Medulla oblongata (tissue), 1 donor: ENCODE results near the gene CDKN2AIP.
A peak's percentile ranks its signal among the peaks of the same experiment; 100 is the strongest.

ENCODE experiments used
- DNase-seq: peaks from one replicate; pipeline ENCODE4 v3.0.0-alpha.2; 2015; ENCODE audit errors: extremely low spot score

Gene CDKN2AIP, protein sequence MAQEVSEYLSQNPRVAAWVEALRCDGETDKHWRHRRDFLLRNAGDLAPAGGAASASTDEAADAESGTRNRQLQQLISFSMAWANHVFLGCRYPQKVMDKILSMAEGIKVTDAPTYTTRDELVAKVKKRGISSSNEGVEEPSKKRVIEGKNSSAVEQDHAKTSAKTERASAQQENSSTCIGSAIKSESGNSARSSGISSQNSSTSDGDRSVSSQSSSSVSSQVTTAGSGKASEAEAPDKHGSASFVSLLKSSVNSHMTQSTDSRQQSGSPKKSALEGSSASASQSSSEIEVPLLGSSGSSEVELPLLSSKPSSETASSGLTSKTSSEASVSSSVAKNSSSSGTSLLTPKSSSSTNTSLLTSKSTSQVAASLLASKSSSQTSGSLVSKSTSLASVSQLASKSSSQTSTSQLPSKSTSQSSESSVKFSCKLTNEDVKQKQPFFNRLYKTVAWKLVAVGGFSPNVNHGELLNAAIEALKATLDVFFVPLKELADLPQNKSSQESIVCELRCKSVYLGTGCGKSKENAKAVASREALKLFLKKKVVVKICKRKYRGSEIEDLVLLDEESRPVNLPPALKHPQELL

GRCh38 chr4:183444214-183445096 lies at the start of gene CDKN2AIP:
Gene CDKN2AIP (plus strand): TSS chr4:183444636. CDS start chr4:183444798, 162 bp downstream.
- DNase-seq: peak; percentile 95

GRCh38 chr4:183395395-183395794 lies 49.0 kb upstream of the CDKN2AIP start:
- no peak for DNase-seq

DNA sequence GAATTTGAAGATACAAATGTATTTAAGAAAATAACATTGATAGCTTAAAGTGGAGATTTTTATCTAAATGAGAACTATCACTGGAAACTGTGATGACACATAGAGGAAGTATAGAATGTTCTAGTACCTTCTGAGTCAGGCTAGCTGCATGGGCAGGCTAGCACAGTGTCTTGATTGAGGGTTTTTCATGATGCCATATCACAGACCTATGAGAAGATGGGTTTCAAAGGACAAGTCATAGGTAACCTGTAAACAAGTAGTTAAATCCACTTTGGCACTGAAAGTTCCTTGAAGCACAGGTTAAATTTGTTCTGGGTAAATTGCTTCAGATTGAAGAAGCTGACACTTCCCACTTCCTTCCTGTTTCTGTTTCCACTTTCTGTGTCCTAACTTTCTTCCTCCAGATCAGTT lies 48.2 kb upstream of the CDKN2AIP start:
- peak; percentile 60 for DNase-seq

DNA sequence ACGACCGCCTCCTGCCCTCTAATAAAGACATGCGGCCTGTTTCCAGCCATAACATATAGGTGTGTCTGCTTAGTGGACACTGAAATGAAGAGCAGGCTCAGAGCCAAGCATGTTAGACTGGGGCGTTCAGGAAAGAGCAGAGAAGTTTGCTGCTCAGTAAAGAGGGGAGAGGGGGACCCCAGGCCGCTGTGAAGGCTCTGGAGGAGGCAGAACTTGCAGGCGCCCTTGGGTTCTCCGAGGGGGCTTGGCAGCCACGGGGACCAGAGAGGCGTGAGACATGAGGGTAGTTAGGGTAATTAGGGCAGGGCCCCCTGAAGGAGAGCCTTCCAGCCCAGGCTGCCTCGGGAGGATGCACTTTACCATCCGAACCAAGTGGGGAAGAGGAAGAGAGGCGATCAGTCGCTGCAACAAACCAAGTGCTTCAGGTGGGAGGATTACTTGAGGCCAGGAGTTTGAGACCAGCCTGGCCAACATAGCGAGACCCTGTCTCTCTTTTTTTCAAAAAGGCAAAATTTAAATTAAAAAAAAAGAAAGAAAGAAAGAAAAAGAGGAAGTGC lies 46.6 kb upstream of the CDKN2AIP start:
- DNase-seq: no peak

DNA sequence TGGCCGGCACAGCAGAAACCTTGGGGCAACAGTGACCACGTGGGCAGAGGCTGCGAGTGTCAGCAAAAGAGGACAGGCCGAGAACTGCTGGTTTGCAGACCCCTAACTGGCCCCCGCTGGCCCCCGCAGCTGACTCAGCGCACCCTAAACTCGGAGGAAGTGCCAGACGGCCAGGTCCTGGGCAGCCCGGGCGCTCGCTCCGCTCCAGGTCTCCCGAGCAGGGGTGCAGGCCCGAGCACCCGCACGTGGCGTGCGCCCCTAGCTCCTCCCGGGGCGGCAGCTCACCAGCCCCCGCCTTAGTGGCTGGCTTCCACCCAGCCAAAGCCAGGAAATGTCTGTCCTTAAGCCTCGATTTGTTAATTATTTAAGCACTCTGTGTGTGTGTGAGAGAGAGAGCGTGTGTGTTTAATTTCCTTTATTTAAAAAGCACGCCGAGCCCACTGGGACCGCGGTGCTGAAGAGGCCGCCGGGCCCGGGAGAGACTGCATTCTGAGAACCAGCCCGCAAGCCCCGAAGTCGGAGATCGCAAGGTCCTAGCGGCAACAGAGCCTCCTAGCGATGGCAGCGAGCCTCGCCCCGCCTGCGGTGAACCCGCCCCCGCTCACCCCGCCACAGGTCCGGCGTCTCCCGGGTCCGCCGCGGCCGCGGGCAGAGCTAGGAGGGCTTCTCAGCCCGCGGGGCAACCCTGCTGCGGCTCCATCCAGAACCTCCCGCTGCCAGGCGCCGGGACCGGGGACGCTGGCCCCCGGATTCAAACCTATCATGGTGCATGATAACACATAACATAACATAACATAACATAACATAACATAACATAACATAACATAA lies 45.9 kb upstream of the CDKN2AIP start:
- DNase-seq: peak; percentile 68

GRCh38 chr4:183399126-183399522 lies 45.3 kb upstream of the CDKN2AIP start:
- DNase-seq: no peak

- no peak for DNase-seq
Measured at GRCh38 chr4:183399616-183400015, 44.8 kb upstream of the CDKN2AIP start.

DNA sequence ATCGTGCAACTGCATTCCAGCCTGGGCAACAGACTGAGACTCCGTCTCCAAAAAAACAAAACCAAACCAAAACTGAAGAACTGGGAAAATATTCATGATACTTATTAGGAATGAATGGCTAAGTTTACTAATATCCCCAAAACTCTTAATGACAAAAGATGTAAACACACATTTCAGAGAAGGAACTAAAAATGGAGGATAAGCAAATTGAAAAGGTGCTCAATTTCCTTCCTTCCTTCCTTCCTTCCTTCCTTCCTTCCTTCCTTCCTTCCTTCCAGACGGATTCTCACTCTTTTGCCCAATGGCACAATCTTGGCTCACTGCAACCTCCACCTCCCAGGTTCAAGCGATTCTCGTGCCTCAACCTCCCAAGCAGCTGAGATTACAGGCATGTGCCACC lies 44.4 kb upstream of the CDKN2AIP start:
- no peak for DNase-seq

DNA sequence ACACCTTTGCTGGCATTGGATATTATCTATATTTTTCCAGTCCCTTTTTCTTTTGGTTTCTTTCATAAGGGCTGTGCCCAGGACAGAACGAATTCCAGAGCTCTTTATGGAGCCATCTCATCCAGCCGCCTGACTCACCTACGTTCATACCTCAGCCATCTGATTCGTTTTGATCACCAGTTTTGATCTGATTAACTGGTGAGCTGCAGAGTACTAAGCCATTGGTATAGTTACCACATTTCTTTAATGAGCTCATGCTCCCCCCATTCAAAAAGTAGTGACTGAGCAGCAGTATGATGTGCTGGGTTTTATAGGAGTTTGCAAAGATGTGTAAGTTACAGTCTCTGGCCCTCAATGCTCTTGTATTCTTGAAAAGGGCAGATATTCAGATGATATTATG lies 43.0 kb upstream of the CDKN2AIP start:
- DNase-seq: no peak

GRCh38 chr4:183402771-183403170 lies 41.7 kb upstream of the CDKN2AIP start:
- DNase-seq: no peak

DNA sequence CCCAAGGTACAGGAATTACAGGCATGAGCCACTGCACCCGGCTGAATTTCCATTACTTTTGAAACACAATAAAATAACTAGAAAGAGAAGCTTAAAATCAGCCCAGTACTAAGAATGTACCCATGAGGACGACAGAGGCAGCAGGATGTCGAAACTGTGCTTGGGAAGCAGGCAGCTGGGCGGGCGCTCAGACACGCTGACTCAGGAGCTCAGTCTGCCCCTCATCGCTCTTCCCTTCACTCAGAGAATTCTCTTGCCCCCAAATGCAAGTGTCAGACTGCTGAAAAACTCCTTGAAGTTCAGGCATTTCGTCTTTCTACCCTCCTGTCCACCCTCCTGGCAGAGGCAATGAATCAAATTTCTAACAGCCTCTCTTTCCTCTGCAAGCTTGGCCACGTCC lies 41.0 kb upstream of the CDKN2AIP start:
- no peak for DNase-seq

DNA sequence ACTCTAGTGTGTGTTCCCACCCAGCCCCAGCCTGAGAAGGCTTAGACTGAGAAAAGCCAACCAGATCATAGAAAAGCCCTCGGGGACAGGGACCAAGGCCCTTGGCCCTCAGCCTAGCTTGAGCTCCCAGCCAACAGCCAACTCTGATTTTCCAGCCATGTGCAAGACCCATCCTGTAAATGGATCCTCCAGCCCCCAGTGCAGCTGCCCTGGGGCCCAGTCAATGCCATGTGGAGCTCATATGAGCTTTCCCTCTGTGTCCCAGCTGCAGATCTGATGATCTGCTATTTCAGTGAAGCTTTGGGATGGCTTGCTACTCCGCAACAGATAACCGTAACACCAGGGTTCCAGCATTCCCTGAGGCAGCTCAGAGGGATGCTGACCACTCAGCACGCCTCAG lies 40.5 kb upstream of the CDKN2AIP start:
- no peak for DNase-seq

DNA sequence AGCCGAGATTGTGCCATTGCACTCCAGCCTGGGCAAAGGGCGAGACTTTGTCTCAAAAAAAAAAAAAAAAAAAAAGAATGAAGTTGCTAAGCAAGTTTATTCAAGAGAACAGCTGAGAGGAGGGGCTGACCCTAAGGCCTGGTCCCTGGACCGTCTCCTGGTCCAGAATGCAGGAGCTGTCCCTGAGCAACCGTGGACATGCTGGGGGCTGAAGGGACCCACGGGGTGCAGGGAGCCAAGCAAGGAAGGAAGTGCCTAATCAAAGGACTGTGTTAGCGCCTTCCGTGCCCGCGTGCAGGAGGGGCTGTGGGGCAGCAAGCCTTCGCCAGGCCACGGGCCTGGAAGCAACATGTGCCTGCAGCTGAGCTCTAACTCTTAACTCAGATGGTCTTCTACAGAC lies 39.1 kb upstream of the CDKN2AIP start:
- no peak for DNase-seq

GRCh38 chr4:183407128-183407585 lies 37.3 kb upstream of the CDKN2AIP start:
- peak; percentile 93 for DNase-seq

DNA sequence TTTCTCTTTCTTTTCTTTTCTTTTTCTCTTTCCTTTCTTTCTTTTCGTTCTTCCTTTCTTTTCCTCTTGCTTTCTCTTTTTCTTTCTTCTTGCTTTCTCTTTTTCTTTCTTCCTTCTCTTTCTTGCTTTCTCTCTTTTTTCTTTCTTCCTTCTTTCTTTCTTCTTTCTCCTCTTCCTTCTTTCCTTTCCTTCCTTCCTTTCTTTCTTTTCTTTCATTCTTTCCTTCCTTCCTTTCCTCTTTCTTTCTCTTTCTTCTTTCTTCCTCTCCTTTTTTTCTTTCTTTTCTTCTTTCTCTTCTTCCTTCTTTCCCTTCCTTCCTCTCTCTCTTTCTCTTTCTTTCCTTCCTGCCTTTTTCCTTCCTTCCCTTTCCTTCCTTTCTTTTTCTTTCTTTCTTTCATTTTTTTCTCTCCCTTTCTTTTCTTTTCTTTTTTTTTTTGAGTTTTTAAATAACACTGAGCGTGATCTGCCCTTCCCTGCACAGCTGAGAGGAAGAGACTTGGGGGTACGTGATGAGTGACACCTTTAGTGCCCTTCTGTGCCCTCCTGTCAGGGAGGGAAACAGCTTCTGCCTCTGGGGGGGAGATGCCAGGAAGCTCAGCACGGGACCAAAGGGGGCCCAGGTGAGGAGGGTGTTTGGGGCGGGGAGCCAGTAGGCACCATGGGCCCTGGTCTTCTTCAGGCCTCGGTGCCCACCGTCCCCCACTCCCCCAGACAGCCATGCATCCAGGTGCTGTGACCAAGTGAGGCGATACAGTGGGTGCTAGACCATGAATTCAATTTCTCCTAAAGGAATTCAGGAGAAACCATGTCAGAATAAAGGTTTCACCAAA lies 36.6 kb upstream of the CDKN2AIP start:
- no peak for DNase-seq

DNA sequence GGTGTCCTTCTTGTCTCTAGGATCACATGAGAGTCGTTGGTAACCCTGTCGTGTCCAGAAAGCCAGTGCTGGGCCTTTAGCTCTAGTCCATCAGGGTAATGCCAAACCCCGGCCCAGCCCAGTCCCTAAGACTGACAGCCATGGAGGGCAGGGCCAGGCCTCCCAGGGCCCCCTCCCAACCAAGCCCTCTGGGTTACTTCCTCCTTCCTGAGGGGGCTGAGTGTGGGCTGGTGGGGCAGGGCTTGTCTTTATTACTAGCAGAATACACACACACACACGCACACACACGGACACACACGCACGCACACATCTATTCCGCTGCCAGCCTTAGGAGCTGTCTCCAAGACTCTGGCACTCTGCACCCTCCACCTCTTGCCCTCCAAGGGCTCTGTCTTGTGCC lies 35.6 kb upstream of the CDKN2AIP start:
- no peak for DNase-seq

- DNase-seq: no peak
Measured at GRCh38 chr4:183409483-183409882, 35.0 kb upstream of the CDKN2AIP start.

DNA sequence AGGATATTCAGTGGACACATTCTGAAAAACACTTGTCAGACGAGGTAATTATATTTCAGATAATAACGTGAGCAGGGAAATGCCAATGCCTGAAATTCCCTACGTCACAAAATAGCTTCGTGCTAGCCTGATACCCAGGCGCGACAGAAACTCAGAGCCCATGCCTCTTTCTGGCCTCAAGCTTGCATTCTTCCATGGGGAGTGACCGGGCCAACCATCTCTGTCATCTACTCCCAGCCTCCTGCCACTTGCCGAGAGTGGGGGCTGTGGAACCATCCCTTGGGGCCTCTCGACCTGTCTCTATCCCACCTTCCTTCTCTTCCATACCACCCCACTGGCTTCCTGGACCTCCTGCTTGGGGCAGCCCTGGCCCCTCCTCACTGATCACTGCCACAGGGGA lies 34.5 kb upstream of the CDKN2AIP start:
- DNase-seq: no peak

DNA sequence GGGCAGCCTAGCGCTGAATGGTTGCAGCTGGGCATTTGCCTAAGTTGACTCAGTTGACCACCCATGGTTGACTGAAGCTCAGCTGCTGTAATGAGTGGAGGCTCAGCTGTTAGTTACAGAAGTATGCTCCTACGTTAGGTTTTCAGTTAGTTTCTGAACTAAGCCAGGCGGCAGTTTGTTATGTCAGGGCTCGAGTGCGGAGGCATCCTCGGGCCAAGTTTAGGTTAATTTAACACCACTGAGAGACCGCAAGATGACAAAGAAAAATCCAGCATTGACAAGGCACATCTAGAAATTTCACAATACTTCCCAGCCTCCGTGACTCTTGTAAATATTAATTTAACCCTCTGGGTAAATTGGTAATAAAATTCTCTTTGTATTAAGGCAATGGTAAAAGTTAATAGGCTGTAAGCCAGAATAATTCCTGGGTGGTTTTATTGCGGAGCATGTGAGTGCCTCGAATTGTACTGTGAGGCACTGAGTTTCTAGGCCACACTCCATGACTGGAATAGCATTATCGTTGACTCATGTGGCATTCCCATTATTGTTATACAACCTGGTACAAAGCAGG lies 33.1 kb upstream of the CDKN2AIP start:
- no peak for DNase-seq

- DNase-seq: no peak
Measured at GRCh38 chr4:183412821-183413220, 31.6 kb upstream of the CDKN2AIP start.
